Fibroblast of skin of right quadriceps (primary cell): ENCODE measurements around the gene CUBN.

Experiments
- DNase-seq: peaks from one replicate; pipeline ENCODE4 v3.0.0-alpha.2; 2013

The CUBN gene

DNA sequence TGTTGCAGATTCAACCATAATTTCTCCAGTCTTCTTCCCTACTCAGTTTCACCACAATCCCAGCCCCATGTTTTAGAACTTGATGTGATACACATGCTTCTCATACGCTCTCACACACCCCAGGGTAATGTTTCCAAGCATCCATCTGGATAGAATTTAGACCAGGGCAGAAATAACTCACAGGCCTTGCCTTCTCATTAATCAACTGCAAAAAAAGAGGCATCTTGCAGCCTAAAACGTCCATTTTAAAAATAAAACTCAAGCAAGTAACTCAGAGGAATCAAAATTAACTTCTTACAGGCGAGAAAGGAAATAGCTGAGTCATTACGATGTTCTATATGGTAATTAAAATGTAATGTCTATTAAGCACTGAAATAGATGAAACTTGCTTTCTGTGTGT is 185.2 kb downstream of the CUBN start:
- DNase-seq = peak; percentile 97

DNA sequence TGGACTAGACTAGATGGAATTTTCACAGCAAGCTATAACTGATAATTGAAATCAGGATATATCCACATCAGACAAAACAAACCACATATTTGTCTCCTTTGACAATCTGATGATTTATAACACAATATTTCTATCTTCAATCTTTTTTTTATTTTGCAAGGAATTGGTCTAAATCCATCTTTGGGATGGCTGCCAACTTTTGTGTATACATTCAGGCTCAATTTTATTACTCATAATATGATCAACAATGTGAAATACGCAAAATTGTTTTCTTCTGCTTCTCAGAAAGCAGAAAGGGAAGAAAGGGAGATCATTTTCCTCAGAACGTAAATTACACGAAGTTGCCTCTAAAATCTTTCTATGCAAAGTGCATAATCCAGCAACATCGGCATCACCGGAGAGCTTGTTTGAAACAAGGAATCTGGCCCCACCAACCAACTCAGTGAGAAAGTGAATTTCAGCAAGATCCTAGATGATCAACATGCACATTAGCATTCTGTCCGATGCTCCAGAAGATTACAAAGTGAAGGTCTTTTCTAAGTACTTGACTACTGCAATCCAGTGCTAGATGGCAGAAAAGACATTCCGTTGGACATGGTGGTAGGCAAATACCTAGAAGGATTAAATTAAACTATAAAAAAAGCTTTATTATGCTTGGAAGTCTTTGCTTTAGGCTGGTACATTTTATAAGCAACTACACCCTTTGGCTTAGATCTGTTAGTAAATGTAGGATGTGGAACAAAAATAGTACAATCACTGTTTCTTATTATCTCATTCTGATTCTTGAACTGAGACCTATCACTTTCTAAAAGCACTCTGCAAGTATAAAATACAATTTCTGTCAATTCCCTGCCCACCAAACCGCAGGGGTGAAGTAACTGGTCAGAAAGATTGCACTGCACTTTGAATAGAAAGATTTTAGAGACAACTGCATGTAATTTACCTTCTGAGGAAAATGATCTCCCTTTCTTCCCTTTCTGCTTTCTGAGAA is 186.0 kb downstream of the CUBN start:
- DNase-seq = peak; percentile 60

DNA sequence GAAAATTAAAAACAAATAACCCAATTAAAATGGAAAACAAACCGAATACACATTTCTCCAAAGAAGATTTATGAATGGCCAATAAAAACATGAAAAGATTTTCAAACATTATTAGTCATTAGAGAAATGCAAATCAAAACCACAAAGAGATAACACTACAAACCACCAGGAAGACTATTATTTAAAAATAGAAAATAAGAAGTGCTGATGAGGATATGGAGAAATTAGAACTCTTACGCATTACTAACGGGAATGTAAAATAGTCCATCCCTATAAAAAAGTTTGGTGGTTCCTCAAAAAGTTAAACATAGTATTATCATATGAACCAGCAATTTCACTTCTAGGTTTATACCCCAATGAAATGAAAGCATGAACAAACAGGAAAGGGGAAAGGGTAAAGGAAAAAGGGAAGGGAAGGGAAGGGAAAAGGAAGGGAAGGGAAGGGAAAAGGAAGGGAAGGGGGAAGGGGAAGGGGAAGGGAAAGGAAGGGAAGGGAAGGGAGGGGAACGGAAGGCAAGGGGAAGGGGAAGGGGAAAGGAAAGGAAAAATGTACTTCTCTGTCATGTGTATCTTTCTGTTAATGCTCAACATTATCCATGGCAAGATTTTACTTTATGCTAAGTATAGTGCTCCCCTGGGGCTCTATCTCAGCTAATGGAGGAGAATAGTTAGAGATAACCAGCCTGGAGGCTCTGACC is 187.1 kb downstream of the CUBN start:
- no peak for DNase-seq

DNA sequence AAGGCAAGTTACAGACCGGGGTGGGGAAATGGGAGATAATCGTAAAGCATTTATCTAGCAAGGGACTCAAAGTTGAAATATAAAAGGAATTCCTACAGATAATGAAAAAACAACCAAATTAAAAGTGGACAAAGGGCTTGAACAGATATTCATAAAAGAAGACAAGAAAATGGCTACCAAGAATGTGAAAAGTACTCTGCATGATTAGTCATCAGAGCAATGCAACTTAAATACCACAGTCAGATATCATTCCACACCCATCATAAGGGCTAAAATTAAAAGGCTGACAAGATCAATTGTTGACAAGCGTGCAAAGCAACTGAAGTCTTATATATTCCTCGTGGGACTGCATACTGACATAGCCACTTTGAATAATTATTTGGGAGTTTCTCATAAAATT is 187.7 kb downstream of the CUBN start:
- peak; percentile 68 for DNase-seq

DNA sequence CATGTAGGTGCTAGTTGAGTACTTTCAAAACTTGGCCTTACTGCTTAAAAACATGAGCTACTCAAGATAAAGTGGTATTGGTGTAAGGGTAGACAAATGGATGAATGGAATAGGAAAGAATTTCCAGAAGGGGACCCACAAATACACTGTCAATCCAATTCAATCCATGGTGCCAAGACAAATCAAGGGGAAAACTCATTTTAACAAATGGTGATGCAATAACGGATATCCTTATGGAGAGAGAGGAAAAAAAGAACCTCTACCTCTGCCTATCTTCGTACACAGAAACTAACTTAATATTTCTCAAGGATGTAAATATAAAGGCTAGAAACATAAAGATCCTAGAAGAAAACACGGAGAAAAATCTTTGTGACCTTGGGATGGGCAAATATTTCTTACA is 188.5 kb downstream of the CUBN start:
- no peak for DNase-seq

DNA sequence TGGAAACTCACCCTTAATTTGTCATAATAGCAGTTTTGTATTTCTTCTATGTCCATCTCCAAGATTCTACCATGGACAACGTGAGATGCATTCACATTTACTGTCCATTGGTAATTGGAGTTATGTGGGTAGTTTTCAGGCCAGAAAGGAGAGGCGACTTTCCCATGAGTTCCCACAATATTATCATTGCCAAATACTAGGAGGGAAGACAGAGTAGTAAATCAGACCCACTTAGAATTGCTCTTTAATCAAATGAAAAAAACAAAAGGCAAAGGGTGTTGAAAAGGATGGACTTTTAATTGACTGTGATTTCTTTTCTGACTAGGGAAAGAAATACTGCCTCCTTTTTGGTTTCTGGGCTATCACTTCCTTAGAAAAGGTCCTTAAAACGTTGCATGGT is 190.7 kb downstream of the CUBN start:
- DNase-seq = no peak

DNA sequence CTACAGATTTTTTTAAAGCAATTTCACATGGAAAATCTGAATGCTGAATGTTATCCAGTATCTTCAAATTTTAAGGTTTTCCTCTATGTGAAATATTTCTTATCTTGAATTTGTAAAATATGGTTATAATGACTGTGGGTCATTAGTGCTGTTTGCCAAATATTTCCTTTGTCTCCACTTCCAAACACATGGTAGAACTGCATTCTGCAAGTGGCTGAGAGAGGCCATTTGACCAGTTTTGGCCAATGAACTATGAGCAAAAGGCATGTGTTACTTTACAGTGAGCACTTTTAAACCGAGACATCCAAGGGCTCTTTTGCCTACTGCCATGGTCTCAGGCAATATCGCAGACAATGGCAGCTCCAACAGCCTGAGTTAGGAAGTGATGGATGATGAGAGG is 195.2 kb downstream of the CUBN start:
- no peak for DNase-seq

DNA sequence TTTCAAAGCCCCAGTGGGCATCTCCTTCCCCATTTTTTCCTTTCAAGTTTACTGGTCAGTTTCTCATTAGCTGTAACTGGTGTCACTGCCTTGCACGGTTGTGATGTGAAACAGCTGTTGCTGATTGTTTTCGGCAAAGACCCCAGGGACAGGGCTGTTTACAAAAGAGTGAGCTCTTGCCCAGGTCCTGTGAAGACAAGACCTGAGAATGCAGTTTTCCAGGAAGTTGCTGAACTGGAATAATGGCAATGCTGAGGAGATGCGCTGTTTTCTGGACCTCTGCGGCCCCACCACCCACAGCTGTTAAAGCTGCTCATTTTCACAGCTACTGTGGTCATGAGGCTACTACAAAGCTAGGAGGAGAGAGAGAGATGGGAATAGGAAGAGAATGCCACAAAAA is 195.8 kb downstream of the CUBN start:
- no peak for DNase-seq

DNA sequence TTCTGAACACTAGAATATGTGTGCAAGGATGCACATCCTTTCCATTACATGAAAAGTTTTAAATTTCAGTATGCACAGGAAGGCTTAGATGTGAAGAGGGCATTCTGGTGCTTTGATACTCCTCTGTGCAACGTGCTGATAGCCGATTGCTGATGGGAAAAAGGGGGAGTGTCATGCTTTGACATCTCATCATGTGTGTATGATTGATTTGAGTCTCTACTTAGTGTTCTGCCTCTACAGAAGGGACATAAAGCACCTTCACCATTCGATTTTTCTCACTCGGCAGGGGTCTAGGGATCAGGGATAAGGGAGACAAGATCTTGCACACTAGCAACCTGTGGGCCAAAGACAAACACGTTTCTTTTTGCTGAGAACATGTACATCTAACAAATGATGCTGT is 197.7 kb downstream of the CUBN start:
- no peak for DNase-seq

DNA sequence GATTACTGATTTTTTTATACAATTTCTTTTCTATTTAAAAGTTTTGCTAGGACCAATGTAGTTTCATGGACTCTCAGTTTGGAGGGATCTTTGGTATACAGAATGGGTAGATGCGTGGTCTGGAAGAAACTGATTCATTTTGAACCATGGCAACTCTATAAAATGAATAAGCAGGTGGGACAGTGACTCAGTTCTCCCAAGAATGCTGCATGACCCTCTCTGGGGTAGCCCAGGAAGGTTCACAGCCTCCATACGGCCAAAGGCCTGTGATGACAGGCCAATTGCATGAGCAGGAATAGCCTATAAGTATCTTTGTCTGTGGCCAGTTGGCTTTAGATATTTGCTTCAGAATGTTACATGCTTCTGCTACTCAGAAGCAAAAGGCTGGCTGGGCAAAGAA is 199.1 kb downstream of the CUBN start:
- DNase-seq = no peak

DNA sequence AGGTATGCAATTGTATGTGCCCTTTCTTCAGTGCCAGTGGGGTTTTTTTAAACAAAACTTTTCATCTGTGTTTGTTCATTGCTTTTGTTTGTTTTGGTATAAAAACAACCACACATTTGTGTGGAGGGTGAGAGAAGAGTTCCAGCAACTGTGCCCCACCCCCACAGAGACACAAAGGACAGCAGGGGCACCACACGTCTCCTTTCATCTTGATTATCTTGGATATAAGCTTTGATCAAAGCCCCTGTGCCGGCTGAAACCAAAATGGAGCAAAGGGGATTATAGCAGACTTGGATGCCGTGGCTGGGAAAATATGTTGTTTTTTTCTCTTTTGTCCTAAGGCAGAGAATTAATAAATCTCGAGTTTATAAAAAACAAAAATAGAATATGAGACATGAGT is 200.5 kb downstream of the CUBN start:
- DNase-seq = no peak

DNA sequence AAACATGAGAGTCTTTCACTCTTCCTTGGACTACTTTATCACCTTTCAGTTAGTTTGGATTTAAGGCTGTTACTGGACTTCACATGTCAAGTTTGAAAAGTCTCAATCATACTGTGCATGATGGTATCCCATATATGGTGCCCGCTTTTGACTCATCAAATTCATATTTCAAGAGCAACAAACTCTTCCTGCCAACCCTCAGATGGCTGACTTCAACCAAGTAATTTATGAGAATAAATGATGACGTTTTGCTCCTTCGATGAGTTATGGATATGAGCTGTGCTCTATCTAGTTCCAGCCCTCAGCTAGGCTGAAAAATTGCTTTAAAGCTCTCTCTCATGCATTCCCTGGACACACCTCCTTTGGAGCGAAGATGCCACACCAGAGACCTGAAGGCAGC is 202.1 kb downstream of the CUBN start:
- no peak for DNase-seq

DNA sequence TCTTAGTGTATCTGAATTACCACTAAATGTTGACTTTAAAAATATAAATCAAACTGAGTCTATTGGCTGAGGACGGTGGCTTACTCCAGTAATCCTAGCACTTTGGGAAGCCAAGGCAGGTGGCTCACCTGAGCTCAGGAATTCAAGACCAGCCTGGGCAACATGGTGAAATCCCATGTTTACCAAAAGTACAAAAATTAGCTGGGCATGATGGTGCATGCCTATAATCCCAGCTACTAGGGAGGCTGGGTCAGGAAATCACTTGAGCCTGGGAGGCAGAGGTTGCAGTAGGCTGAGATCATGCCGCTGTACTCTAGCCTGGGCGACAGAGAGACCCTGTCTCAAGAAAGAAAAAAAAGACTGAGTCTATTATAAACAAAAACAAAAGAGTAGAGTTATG is 205.9 kb downstream of the CUBN start:
- DNase-seq = no peak

DNA sequence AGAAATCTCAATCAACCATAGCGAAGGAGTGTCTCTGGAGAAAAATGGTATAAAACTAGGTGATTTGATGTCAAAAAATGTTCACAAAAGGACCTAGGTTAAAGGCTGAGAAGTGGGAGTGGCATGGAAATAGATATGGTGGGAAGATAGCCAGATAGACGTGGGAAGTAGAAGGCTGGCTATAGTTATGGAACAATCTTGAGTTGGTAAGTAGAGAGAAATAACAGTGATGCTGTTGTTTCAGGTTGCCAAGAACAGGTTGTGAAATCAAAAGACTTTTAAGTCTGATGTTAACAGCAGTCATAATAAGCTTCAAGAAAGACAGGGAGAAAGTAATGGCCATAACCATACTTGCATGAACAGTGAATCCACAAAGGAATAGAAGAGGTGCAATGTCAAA is 206.3 kb downstream of the CUBN start:
- no peak for DNase-seq

DNA sequence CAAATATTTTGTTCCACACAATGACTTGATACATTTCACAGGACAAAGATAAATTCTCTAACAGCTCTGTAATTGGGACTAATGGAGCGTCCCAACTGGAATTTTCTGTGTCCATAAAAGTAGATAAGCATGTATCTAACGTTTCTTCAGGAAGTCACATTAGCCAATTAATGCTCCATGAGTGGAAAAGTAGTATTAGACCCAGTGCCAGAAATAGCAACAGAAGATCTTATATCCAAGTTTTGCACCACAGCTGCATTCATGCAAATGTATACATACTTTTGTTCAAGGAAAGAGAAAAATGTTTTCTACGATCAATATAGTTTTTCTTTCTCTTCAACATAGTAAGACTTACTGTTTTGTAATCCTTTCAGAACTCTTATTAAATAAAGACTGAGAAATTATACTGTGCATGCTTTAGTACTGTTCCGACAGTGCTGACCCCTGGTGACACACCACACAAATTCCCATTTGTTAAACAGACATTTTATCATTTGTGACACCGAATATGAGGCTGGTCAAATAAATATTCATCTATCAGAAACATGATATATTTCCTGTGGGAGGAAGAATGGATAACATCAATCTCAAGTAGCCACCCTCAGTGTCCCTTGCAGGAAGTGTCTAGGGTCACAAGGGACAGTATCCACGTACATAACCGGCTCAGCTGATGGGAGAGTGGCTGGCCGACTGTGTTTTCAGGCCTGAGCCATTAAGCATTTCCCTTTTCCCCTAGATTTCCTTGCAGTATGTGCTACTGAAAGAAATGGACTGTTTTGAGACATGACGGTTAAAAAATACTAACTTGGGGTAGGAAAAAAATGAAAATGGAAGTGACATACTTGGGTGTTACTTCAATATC is 210.3 kb downstream of the CUBN start:
- DNase-seq = no peak

DNA sequence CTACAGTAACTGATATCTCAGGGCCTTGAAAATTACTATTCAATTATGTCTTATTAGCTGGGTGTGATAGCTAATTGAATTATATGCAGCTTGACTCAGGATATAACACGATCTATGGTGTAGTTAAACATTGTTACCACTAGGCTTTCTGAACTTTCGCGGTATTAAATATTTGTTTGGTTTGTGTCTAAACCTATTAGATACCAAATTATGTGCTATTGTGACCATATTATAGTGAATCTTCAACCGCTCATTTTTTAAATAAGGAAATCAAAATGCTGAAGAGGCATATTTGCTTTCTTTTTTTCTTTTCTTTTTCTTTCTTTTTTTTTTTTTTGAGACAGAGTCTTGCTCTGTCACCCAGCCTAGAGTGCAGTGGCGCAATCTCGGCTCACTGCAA is 213.1 kb downstream of the CUBN start:
- DNase-seq = no peak

DNA sequence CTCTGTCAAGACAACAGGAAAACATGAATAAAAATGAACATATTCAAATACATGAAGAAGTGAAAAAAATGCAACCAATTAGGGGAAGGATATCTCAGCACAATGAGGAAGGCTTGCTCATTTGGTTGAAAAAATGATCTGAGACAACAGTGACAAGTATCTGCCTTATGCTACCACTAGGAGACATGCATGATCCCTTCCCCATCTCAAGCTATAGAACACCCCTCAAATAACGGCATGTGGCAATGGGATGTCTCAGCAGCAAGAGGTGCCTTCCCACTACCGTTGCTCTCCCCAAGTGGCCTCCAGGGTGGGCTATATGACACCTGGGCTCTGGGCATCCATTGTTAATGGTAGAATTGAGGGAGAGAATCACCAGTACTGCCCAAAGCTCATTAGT is 214.3 kb downstream of the CUBN start:
- DNase-seq = no peak

DNA sequence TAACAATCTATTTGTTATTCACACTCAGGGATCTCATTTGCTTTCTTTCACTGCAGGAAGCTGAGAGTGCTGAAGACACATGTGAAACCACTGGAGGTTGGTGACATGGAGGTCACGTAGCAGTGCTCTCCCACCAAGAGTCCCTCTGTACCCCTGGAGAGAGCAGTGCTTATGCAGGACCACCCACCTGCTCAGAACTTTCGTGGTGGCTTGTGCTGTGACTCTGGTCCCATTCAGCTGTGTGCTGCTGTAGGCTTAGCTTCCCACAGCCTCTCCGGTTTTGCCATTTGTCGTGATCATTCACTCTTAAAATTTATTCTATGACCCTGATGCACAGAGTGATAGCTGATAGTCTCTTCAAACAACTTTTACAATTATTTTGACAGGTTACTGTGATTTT is 216.3 kb downstream of the CUBN start:
- DNase-seq = no peak

DNA sequence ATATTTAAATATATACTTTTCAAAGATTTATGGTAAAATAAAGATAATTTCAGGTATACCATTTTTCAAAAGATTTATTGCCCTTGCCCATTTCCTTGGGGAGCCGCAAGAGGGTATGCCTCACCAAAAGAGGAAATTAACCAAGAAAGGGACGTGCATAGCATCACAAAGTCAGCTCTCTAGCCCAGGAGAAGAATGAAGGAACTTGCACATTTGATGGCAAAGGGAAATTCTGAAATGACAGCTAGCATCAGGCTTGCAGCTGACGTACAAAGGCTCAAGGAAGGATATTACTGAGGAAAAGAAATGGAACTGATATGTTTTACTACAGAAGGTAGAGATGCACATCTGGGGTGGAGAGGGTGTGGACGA is 218.8 kb downstream of the CUBN start:
- peak; percentile 34 for DNase-seq

DNA sequence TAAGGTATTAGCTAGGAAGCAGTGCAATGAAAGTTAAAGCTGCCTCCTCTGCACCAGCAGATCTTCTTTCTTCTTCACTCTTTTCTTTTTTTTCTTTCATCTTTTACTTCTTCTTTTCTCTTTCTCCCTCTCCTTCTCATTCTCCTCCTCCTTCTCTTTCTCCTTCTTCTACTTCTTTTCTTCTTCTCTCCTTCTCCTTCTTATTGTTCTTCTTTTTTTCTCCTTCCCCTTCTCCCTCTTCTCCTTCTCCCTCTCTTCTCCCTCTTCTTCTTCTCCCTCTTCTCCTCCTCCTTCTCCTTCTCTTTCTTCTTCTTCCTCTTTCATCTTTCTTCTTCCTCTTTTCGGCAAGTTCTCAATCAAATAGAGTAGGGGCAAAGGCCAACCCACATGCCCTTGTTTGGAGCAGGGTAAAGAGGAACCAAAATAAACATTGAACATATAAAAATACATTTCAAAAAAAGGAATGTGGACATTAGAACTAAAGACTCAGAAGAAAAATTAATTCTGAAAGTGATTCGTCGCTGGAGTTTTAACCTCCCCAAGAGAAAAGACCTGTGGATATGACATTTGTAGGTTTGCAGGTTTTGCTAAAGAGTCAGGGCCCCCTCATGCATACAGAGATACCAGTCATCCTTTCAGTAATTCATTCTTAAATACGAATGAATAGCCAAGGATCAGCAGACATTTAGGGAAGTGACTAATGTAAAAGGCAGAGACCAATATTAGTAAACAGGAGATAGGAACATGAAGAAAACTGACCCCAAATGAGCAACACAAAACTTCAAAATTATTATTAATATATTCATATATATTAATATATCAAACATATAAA is 219.4 kb downstream of the CUBN start:
- DNase-seq = peak; percentile 44

DNA sequence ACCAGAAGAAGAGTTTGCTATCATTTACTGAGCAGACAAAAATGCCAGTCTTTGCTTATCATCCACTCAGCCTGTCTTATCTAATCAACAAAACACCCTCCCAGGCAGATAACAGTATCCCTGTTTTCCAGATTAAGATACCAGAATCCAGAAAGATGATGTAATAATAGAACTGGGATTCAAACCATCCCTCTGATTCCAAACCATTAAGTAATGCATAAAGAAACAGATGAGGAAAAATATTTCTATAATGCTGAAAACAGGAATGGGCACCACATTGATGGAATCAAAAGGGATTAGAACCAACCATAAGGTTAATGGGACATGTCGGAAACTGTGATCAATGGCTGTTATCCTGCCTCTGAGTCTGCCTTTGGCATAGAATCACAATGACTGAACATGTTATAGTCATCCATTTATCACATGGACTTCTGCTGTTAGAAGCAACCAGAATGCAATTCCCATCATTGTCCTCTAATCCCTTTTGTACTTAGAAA is 220.3 kb downstream of the CUBN start:
- DNase-seq = peak; percentile 90

DNA sequence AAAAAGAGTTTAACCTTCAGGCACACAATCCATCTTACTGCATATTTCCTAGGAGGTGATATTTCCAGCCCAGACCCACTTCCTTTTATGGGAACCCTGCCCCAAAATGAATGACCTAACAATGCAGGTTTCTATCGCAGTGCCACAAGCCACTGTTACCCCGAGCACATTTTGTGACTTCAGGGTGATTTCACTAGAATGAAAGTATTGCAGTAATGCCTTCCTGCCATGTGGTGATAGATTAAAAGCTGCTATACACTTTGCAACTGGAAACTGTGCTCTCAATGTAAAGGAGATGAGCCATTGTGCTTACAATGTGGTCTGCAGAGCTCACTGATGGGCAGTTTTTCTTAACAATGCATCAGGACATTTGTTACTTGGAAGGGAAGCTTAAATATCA is 221.9 kb downstream of the CUBN start:
- DNase-seq = peak; percentile 38
